Prostate gland (tissue), 2 donors: Measurements from ENCODE around the gene WFS1. TPM values are rescaled to one million over a fixed set of nuclear protein-coding genes. Genes with fewer than 3 reads are reported as not detected.

Experiments used
- DNase-seq: peaks from one replicate; pipeline ENCODE4 v3.0.0-alpha.2; 2019; ENCODE audit warnings: low spot score
- H3K27ac ChIP-seq, 2 donors: fragments of 200-600 bp; sonication (generic); 2 replicates each; pipeline ENCODE4 v1.5.1; 2017 to 2019
- H3K27me3 ChIP-seq: fragments of 200-600 bp; sonication (generic); replicated peaks from 2 replicates; pipeline ENCODE4 v1.5.1; 2019; ENCODE audit not compliant: insufficient read depth
- H3K36me3 ChIP-seq, 2 donors: fragments of 200-600 bp; sonication (generic); 1 replicate in 1 of 2; 2 replicates in 1 of 2; pipeline versions ENCODE4 v1.5.1 to v1.8.1; 2017 to 2019
- H3K4me1 ChIP-seq: fragments of 200-600 bp; sonication (generic); replicated peaks from 2 replicates; pipeline ENCODE4 v1.5.1; 2019
- H3K4me3 ChIP-seq, 2 donors: fragments of 200-600 bp; sonication (generic); 2 replicates each; pipeline ENCODE4 v1.5.1; 2017 to 2019
- H3K9me3 ChIP-seq: fragments of 200-600 bp; sonication (generic); 2 replicates; pipeline ENCODE4 v1.5.1; 2017
- POLR2A ChIP-seq: fragments of 450-650 bp; IDR thresholded peaks from one replicate; pipeline ENCODE4 v1.6.1; 2016; ENCODE audit warnings: antibody characterized with exemption, mild to moderate bottlenecking
- POLR2AphosphoS5 ChIP-seq: sonication (generic); formaldehyde crosslinking; IDR thresholded peaks from one replicate; pipeline ENCODE4 v1.6.1; 2017; ENCODE audit warnings: antibody characterized with exemption
- WGBS: methylation state at CpG from one replicate; pipeline ENCODE4 v1.1.5; 2018; 5-methylcytosine and 5-hydroxymethylcytosine counted together
- intact Hi-C: fragments of 100-400 bp; cut with DNase I; formaldehyde crosslinking; loops from one replicate; pipeline ENCODE4 v1.14.2; 2022
- total RNA-seq, 2 donors: library from RNA; depleted of rRNA; stranded (reverse); fragments of >200 nt; gene quantifications; one replicate each; pipeline ENCODE4 v1.1.0, GENCODE V29; 2016
- TF ChIP-seq, protein P1 (sequence below), 4 experiments: fragments of 200-600 bp in 2 of 4; fragments of 450-650 bp in 2 of 4; sonication (generic) in 2 of 4; IDR thresholded peaks; 1 replicate in 3 of 4; 2 replicates in 1 of 4; pipeline ENCODE4 v1.5.1; 2016 to 2019; ENCODE audit warnings: antibody characterized with exemption in 4 of 4, mild to moderate bottlenecking in 2 of 4, moderate library complexity in 2 of 4

The WFS1 gene
- total RNA-seq, 2 donors from 2014 or later: 53.4 to 169 TPM

DNA sequence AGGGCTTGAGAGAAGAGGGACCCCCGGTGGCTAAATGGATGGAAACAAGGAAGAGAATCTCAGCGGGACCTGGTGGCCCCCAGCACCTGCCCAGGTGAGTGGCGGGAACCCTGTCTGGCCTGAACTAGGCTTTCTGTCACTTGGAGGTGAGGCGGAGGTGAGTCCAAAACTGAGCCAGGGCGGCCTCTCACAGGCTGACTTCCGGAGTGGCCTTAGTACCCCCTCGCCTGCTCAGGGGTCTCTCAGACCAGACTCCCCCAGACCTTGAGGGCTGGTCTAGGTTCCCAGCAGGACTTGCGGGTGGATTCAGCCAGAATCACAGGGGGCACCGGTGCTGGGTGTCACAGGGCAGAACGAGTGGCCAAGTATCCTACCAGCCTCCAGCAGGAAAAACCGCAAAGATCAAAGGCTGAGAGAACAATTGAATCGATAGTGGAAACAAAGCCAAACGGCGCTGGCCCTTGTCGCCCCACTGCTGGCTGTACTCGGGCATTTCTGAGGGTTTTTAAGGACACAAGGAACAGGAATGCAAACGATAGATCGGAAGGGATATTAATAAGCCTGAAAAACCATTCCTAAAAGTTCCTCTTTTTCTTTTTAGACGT, 67.8 kb downstream of the WFS1 start:
- Histone ChIP-seq H3K4me1 (no peaks in the 10 kb centered on the region), H3K4me3 (no peak overlapping the region), H3K27ac (no peak overlapping the region), H3K36me3 (no peaks in the 10 kb centered on the region), H3K27me3 (no peaks in the 10 kb centered on the region), H3K9me3 (no peaks in the 10 kb centered on the region)
- no peak for TF ChIP-seq POLR2A
- TF ChIP-seq, protein P1, sequence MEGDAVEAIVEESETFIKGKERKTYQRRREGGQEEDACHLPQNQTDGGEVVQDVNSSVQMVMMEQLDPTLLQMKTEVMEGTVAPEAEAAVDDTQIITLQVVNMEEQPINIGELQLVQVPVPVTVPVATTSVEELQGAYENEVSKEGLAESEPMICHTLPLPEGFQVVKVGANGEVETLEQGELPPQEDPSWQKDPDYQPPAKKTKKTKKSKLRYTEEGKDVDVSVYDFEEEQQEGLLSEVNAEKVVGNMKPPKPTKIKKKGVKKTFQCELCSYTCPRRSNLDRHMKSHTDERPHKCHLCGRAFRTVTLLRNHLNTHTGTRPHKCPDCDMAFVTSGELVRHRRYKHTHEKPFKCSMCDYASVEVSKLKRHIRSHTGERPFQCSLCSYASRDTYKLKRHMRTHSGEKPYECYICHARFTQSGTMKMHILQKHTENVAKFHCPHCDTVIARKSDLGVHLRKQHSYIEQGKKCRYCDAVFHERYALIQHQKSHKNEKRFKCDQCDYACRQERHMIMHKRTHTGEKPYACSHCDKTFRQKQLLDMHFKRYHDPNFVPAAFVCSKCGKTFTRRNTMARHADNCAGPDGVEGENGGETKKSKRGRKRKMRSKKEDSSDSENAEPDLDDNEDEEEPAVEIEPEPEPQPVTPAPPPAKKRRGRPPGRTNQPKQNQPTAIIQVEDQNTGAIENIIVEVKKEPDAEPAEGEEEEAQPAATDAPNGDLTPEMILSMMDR (IDR thresholded peaks at IDR 0.05): no peak
- intact Hi-C loops: no loop called here
- DNase-seq: no peak
- WGBS: 33% methylated on average over 18 of the region's 19 CpGs

DNA sequence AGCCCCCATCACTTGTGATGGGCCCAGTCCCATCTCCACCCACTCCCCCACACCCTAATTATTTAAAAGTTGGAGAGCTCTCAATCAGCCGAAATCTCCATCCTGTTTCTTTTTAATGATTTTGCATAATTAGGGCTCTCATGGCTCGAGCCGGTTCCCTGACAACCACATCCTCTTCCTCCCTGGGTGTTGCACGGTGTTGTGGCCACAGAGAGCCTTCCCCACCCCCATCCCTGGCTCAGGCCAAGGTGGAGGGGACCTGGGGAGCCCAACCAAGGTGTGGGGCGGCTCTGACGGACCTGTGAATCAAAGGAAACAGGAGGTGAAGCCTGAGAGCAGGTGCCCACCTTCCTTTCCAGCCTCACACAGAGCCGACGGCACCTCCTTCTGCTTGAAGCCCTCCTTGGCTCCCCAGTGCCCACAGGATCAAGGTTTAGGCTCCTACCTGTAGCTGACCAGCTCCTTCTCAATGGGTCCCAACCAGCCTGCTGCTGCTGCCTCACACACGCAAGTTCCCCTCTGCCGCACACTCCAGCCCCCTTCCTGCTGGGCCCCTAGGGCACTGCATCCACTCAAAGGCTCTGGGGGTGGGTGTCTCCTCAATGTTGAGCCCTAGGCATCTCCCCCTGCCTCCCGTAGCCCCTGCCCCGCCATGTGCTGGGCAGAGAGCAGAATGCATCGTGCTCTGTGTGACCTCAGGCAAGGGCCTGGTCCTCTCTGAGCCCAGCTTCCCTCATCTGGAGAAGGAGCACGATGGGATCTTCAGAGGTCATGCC, 68.7 kb downstream of the WFS1 start:
- H3K27me3 ChIP-seq: no peaks in the 10 kb centered on the region
- no peaks in the 10 kb centered on the region for H3K36me3 ChIP-seq
- H3K4me3 ChIP-seq: no peak overlapping the region
- no peaks in the 10 kb centered on the region for H3K9me3 ChIP-seq
- DNase-seq: no peak
- no peak overlapping the region for H3K27ac ChIP-seq
- H3K4me1 ChIP-seq: no peaks in the 10 kb centered on the region
- intact Hi-C loops: no loop called here
- 70% methylated on average over 14 of the region's 14 CpGs for WGBS
- TF ChIP-seq, protein P1 (IDR thresholded peaks at IDR 0.05): no peak
- no peak for TF ChIP-seq POLR2A
- TF ChIP-seq POLR2AphosphoS5: no peak

DNA sequence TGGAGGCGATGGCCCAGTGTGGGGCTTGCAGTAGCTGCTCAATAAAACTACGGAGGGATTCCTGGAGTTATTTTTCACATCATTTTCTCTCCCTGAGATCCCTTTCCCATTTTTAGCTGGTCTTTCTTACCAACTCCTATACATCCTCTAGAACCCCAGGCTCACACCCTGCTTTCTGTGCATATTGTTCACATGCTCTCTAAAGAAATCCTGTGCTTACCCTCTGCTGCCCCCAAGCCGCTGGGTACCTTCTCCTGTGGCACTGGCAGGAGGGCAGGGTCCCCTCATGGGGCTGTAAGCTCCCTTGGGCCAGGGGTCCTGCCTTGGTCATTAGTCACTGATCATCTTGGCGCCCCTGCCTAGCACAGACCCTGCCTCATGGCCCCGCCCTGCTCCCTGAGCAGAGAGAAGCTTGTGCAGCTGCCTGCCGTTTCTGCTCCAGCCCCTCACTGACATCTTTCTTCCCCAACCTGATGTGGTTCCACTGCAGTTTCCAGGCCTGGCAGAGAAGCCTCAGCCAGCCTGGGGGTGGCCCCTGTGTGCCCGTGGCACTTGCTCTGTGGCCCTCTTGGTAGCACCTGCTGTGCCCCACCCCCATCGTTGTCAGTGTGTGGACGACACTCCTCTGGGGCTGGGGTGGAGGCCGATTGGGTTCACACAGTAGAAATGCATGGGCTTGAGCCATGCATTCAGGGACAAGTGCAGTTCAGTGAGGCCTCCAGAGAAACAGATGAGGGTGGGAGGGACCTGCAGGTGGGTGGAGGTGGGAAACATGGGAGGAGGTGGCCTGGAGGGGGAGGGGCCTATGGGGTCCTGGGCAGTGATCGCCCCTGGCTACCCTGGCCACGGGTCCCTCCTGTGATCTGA, 69.5 kb downstream of the WFS1 start:
- TF ChIP-seq POLR2A: no peak
- WGBS: 73% methylated on average over 12 of the region's 12 CpGs
- Histone ChIP-seq H3K9me3 (no peaks in the 10 kb centered on the region), H3K27ac (no peak overlapping the region), H3K27me3 (no peaks in the 10 kb centered on the region), H3K4me1 (no peaks in the 10 kb centered on the region), H3K4me3 (no peak overlapping the region), H3K36me3 (no peaks in the 10 kb centered on the region)
- intact Hi-C loops: no loop called here
- no peak for DNase-seq

DNA sequence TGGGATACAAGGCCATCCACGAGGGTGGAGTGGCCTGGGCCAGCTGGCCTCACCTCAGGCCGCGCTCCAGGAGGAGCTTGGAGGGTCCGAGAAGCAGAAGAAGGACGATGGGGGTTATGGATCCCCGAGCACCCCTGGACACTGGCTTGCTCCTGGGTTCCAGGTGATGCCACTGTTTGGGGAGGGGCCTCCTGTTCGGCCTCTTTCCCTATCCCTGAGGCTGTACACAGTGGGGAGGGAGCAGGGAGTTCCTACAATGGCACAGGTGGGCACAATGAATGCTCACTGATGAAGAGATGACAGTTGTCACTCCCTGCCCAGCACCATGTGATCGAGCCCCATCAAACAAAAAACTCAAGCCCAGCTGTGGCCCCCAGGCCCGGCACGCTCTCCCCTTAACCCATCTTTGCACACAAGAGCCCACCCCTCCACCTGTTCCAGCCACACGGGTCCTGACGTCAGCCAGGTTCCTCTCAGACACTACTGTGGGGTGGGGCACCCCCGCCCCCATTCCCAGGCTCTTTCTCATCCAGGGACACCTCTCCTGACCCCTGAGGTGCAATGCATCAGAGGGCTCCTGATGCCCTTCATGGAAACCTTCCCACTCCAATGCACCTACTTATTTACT, 70.3 kb downstream of the WFS1 start:
- H3K4me1 ChIP-seq: no peaks in the 10 kb centered on the region
- H3K9me3 ChIP-seq: no peaks in the 10 kb centered on the region
- no peak overlapping the region for H3K4me3 ChIP-seq
- intact Hi-C loops: no loop called here
- 82% methylated on average over 13 of the region's 13 CpGs for WGBS
- H3K27ac ChIP-seq: no peak overlapping the region
- DNase-seq: no peak
- no peaks in the 10 kb centered on the region for H3K27me3 ChIP-seq
- TF ChIP-seq POLR2A (no peak), POLR2AphosphoS5 (no peak)
- TF ChIP-seq, protein P1 (IDR thresholded peaks at IDR 0.05): no peak
- H3K36me3 ChIP-seq: no peaks in the 10 kb centered on the region

DNA sequence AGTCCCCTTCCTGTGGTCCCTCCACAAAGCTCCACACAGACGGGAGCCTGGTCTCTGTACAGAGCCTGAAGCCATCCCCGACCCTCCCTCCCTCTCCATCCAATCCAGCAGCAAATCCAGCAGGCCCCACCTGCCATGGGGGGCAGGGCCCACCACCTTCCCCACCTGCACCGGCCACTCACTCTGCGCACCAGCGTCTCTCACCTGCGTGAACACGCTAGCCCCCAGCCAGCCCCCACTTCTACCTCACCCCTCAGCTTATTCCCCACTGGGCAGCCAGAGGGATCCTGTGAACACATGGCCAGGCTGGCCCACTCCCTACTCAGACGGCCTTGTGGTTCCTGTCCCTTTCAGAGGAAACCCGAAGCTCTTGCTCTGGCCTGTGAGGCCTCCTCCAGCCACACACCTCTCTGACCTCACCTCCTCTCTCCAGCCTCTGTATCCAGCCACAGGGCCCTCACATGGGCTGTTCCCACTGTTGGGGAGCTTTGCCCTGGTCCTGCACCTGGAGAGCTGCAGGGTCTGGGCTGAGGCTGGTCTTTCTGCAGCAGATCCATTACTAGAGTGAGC, 70.9 kb downstream of the WFS1 start:
- intact Hi-C loops: no loop called here
- Histone ChIP-seq H3K27ac (no peak overlapping the region), H3K4me3 (no peak overlapping the region), H3K36me3 (no peaks in the 10 kb centered on the region), H3K4me1 (no peaks in the 10 kb centered on the region), H3K27me3 (no peaks in the 10 kb centered on the region), H3K9me3 (no peaks in the 10 kb centered on the region)
- DNase-seq: no peak
- no peak for TF ChIP-seq POLR2A
- no peak for TF ChIP-seq POLR2AphosphoS5
- TF ChIP-seq, protein P1 (IDR thresholded peaks at IDR 0.05): no peak
- 56% methylated on average over 9 of the region's 9 CpGs for whole genome bisulfite sequencing
